ENCODE data around the gene MYMX.

Gene MYMX

GRCh38 chr6:44235891-44236516 is 19.3 kb downstream of the MYMX start:
- Histone ChIP-seq H3K9ac (ENCODE audit: low read length) (no peak overlapping the region), H3K27me3 (ENCODE audit: insufficient read depth, low read length) (no peaks in the 10 kb centered on the region), H3K4me1 (ENCODE audit: control insufficient read depth in 1 of 2, insufficient read depth in 2 of 2, low read length in 2 of 2) (peaks cover 16 to 28% of the 10 kb centered on the region in 2 experiments), H3K36me3 (ENCODE audit: control insufficient read depth in 1 of 2, insufficient read depth in 2 of 2, low read length in 2 of 2) (peaks cover 18 to 34% of the 10 kb centered on the region in 2 experiments), H2AFZ (ENCODE audit: insufficient read depth, low read length, poor library complexity) (no peak overlapping the region), H3K4me2 (ENCODE audit: low read length) (no peak overlapping the region), H3K27ac (ENCODE audit: low read depth, low read length) (no peak overlapping the region), H3K79me1 (ENCODE audit: low read length) (peaks cover 21% of the 10 kb centered on the region), H2BK120ac (ENCODE audit: insufficient read depth, low read length, poor library complexity) (no peak overlapping the region), H3K79me2 (ENCODE audit: control insufficient read depth, insufficient read depth, low read length, poor library complexity) (peaks cover 2% of the 10 kb centered on the region), H3K23ac (ENCODE audit: low read length) (no peak overlapping the region), H3K4ac (ENCODE audit: low read depth, low read length) (no peak overlapping the region), H2BK5ac (ENCODE audit: low read depth, low read length, poor library complexity) (no peak overlapping the region), H3K9me3 (ENCODE audit: insufficient read depth, low read depth, low read length) (peaks cover 6% of the 10 kb centered on the region), H4K91ac (ENCODE audit: low read depth, low read length) (no peak overlapping the region), H2AK5ac (ENCODE audit: low read length) (no peak overlapping the region), H3K18ac (ENCODE audit: low read length) (no peak overlapping the region), H3K14ac (ENCODE audit: low read length) (no peak overlapping the region), H4K12ac (ENCODE audit: low read depth, low read length) (no peak overlapping the region), H2BK12ac (ENCODE audit: low read length) (no peak overlapping the region), H4K8ac (ENCODE audit: low read depth, low read length) (no peak overlapping the region), H3K4me3 (ENCODE audit: low read depth, low read length) (no peak overlapping the region)
- no CpG with 5 or more reads among the region's 6 CpGs for WGBS (ENCODE audit: extremely low coverage, insufficient coverage, insufficient read length)
- DNase-seq, result peak in 1 of 2 donors; percentile 23

DNA sequence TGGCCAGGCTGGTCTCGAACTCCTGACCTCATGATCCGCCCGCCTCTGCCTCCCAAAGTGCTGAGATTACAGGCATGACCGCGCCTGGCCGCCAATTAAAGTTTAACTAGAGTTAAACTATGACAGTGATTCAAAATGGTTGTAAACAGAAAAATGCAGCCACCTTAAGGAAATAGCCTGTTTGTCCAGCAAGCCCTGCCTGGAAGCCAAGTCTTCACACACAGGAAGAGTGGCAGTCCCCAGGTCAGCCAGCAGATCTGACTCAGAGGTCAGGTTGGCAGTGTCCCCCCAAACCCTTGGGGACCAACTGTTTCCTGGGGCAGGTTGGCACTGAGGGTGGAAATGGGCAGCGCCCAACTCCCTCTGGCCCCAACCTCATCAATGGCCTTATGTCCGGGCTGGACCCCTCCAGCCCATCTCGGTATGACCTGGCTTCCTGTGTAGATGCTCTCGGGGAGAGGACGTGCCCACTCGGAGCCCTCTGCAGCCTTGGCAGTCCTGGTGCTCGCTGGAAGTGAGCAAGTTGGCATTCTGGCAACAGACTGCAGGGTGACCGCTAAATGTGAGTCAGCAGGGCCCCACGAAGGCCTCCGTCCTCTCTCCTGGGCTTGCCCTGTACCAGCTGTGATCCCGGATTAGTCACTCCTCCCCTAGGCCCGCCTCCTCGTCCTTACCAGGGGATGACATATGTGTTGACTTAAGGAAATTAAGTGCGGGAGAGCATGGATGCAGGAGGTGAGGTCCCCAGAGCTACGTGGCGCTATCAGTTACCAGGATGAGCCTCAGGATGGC is 20.5 kb downstream of the MYMX start:
- H2AFZ ChIP-seq (ENCODE audit: insufficient read depth, low read length, poor library complexity), result peak overlapping the region; percentile 96
- no peak overlapping the region for H3K9ac ChIP-seq (ENCODE audit: low read length)
- peaks cover 2% of the 10 kb centered on the region for H3K9me3 ChIP-seq (ENCODE audit: insufficient read depth, low read depth, low read length)
- H2BK5ac ChIP-seq (ENCODE audit: low read depth, low read length, poor library complexity), result no peak overlapping the region
- WGBS (ENCODE audit: extremely low coverage, insufficient coverage, insufficient read length), result no CpG with 5 or more reads among the region's 22 CpGs
- peak overlapping the region; percentile 85 for H2AK5ac ChIP-seq (ENCODE audit: low read length)
- H3K14ac ChIP-seq (ENCODE audit: low read length), result peak overlapping the region; percentile 11
- no peak overlapping the region for H3K4ac ChIP-seq (ENCODE audit: low read depth, low read length)
- H3K23ac ChIP-seq (ENCODE audit: low read length), result no peak overlapping the region
- no peak overlapping the region for H3K27ac ChIP-seq (ENCODE audit: low read depth, low read length)
- H4K91ac ChIP-seq (ENCODE audit: low read depth, low read length), result peak overlapping the region; percentile 84
- H3K4me1 ChIP-seq (ENCODE audit: control insufficient read depth in 1 of 2, insufficient read depth in 2 of 2, low read length in 2 of 2), result peaks cover 16 to 24% of the 10 kb centered on the region in 2 experiments
- H3K36me3 ChIP-seq (ENCODE audit: control insufficient read depth in 1 of 2, insufficient read depth in 2 of 2, low read length in 2 of 2), result peaks cover 12 to 25% of the 10 kb centered on the region in 2 experiments
- peak overlapping the region; percentile 91 for H3K4me2 ChIP-seq (ENCODE audit: low read length)
- H2BK12ac ChIP-seq (ENCODE audit: low read length), result peak overlapping the region; percentile 75
- no peak overlapping the region for H4K12ac ChIP-seq (ENCODE audit: low read depth, low read length)
- H3K79me2 ChIP-seq (ENCODE audit: control insufficient read depth, insufficient read depth, low read length, poor library complexity), result peaks cover 2% of the 10 kb centered on the region
- peak overlapping the region; percentile 75 for H3K4me3 ChIP-seq (ENCODE audit: low read depth, low read length)
- H3K18ac ChIP-seq (ENCODE audit: low read length), result peak overlapping the region; percentile 61
- no peaks in the 10 kb centered on the region for H3K27me3 ChIP-seq (ENCODE audit: insufficient read depth, low read length)
- DNase-seq, result peak; percentile 76 to 78
- peaks cover 19% of the 10 kb centered on the region for H3K79me1 ChIP-seq (ENCODE audit: low read length)
- peak overlapping the region; percentile 96 for H4K8ac ChIP-seq (ENCODE audit: low read depth, low read length)
- H2BK120ac ChIP-seq (ENCODE audit: insufficient read depth, low read length, poor library complexity), result peak overlapping the region; percentile 77

DNA sequence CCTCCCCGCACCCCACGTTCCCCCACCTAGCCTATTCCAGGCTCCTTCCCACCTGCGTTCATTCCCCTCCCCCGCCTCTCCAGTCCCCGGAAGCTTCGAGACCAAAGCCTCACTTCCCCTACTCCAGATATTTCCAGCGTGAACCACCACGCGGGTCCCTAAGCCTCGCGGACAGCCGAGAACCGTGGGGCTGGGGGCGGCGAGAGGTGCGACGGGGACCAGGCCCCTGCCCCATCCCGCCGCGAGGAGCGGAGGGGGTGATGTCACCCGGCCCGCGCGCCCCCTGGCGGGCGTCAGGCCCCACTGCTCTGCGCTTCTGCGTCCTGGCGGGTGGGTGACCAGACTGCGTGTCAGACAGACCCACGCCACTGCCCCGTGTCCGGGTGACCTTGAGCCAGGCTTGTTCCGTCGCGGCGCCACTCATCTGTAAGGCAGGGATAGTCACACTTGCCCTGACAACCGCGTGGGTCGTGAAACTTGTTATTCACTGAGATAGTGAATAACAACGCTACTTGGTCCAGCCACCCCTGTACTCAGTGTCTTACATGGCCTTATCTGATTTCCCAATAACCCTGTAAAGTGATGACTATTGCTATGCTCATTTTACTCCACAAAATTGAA is 21.2 kb downstream of the MYMX start:
- Histone ChIP-seq H3K79me1 (ENCODE audit: low read length) (peaks cover 18% of the 10 kb centered on the region), H3K27me3 (ENCODE audit: insufficient read depth, low read length) (no peaks in the 10 kb centered on the region), H3K79me2 (ENCODE audit: control insufficient read depth, insufficient read depth, low read length, poor library complexity) (peaks cover 2% of the 10 kb centered on the region), H3K4me3 (ENCODE audit: low read depth, low read length) (peak overlapping the region; percentile 75), H2BK120ac (ENCODE audit: insufficient read depth, low read length, poor library complexity) (peak overlapping the region; percentile 77), H2AK5ac (ENCODE audit: low read length) (peak overlapping the region; percentile 57), H3K4me2 (ENCODE audit: low read length) (peak overlapping the region; percentile 91), H2BK5ac (ENCODE audit: low read depth, low read length, poor library complexity) (peak overlapping the region; percentile 47), H3K4me1 (ENCODE audit: control insufficient read depth in 1 of 2, insufficient read depth in 2 of 2, low read length in 2 of 2) (peaks cover 16 to 23% of the 10 kb centered on the region in 2 experiments), H3K14ac (ENCODE audit: low read length) (peak overlapping the region; percentile 84), H3K9ac (ENCODE audit: low read length) (peak overlapping the region; percentile 56), H2AFZ (ENCODE audit: insufficient read depth, low read length, poor library complexity) (peak overlapping the region; percentile 96), H4K91ac (ENCODE audit: low read depth, low read length) (peak overlapping the region; percentile 84), H3K23ac (ENCODE audit: low read length) (no peak overlapping the region), H3K27ac (ENCODE audit: low read depth, low read length) (peak overlapping the region; percentile 22), H3K9me3 (ENCODE audit: insufficient read depth, low read depth, low read length) (peaks cover 4% of the 10 kb centered on the region), H3K4ac (ENCODE audit: low read depth, low read length) (peak overlapping the region; percentile 53), H3K36me3 (ENCODE audit: control insufficient read depth in 1 of 2, insufficient read depth in 2 of 2, low read length in 2 of 2) (peaks cover 8 to 19% of the 10 kb centered on the region in 2 experiments), H4K12ac (ENCODE audit: low read depth, low read length) (peak overlapping the region; percentile 14), H3K18ac (ENCODE audit: low read length) (peak overlapping the region; percentile 71), H4K8ac (ENCODE audit: low read depth, low read length) (peak overlapping the region; percentile 96), H2BK12ac (ENCODE audit: low read length) (peak overlapping the region; percentile 70)
- no CpG with 5 or more reads among the region's 42 CpGs for WGBS (ENCODE audit: extremely low coverage, insufficient coverage, insufficient read length)
- DNase-seq, result peak; percentile 66 to 86

- no peak for DNase-seq
- Histone ChIP-seq H3K9ac (ENCODE audit: low read length) (no peak overlapping the region), H3K4me2 (ENCODE audit: low read length) (no peak overlapping the region), H3K4me3 (ENCODE audit: low read depth, low read length) (no peak overlapping the region), H3K23ac (ENCODE audit: low read length) (peak overlapping the region; percentile 28), H2BK120ac (ENCODE audit: insufficient read depth, low read length, poor library complexity) (no peak overlapping the region), H3K27ac (ENCODE audit: low read depth, low read length) (no peak overlapping the region), H2BK12ac (ENCODE audit: low read length) (no peak overlapping the region), H3K27me3 (ENCODE audit: insufficient read depth, low read length) (no peaks in the 10 kb centered on the region), H2AK5ac (ENCODE audit: low read length) (no peak overlapping the region), H4K8ac (ENCODE audit: low read depth, low read length) (no peak overlapping the region), H3K4me1 (ENCODE audit: control insufficient read depth in 1 of 2, insufficient read depth in 2 of 2, low read length in 2 of 2) (peaks cover 12 to 14% of the 10 kb centered on the region in 2 experiments), H3K36me3 (ENCODE audit: control insufficient read depth in 1 of 2, insufficient read depth in 2 of 2, low read length in 2 of 2) (peaks cover 3 to 11% of the 10 kb centered on the region in 2 experiments), H3K9me3 (ENCODE audit: insufficient read depth, low read depth, low read length) (peaks cover 4% of the 10 kb centered on the region), H3K79me2 (ENCODE audit: control insufficient read depth, insufficient read depth, low read length, poor library complexity) (peaks cover 2% of the 10 kb centered on the region), H4K91ac (ENCODE audit: low read depth, low read length) (no peak overlapping the region), H3K4ac (ENCODE audit: low read depth, low read length) (no peak overlapping the region), H4K12ac (ENCODE audit: low read depth, low read length) (no peak overlapping the region), H2BK5ac (ENCODE audit: low read depth, low read length, poor library complexity) (no peak overlapping the region), H3K18ac (ENCODE audit: low read length) (no peak overlapping the region), H3K79me1 (ENCODE audit: low read length) (peaks cover 13% of the 10 kb centered on the region), H3K14ac (ENCODE audit: low read length) (no peak overlapping the region), H2AFZ (ENCODE audit: insufficient read depth, low read length, poor library complexity) (no peak overlapping the region)
- WGBS (ENCODE audit: extremely low coverage, insufficient coverage, insufficient read length), result no CpG with 5 or more reads among the region's 7 CpGs
Measured at GRCh38 chr6:44238687-44239350, 22.1 kb downstream of the MYMX start.
